Activated CD8-positive, alpha-beta memory T cell treated with anti-CD3 and anti-CD28 coated beads for 4 hours (primary cell): ENCODE results near the gene ZIC3.
"Not testable (repeated sequence)": the region's sequence is repeated elsewhere in the genome, so short reads cannot be mapped to it uniquely, and the experiment has no call there.

Experiments used
- DNase-seq, 2 donors: peaks; one replicate each; pipeline ENCODE4 v3.0.0-alpha.2; 2020; ENCODE audit warnings: low read depth in 2 of 2

Gene ZIC3

DNA sequence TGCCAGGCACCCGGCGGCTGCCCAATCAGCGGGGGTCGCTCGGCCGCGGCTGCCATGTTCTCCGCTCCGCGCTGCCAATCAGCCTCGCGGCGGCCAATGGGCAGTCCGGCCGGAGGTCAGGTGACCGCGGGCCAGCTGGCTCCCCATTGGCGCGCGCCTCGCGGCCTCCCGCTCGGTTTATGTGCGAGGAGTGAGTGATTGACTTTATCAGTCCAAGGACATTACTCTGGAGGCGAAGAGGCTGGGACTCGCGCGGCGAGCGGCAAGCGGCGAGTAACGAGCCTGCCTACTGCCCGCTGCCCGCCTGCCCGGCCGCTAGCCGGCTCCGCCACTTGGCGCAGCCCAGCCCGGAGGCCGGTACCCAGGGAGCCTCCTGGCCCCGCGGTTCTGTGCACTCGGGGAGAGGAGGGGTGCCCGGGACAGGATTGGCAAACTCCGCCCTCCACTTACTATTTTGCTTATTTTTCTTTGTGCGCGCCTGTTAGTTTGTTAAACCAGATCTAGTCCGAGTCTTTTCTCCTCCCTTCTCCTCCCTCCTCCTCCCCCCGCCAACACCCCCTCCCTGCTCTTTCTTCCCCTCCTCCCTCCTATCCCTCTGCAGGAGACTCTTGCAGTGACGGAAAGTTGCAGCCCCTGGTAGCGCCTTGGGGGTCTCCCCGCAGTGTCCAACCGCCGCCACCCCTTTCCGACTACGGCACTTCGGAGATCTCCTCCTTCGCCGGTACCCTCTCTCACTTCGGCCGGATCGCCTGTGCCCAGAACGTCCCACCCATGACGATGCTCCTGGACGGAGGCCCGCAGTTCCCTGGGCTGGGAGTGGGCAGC lies at the start of gene ZIC3:
Gene ZIC3, plus strand, starts transcription at position 207 of the 825 bp plus-strand sequence. Its CDS starts 565 bp downstream, at position 772.
- DNase-seq, result no peak

DNA sequence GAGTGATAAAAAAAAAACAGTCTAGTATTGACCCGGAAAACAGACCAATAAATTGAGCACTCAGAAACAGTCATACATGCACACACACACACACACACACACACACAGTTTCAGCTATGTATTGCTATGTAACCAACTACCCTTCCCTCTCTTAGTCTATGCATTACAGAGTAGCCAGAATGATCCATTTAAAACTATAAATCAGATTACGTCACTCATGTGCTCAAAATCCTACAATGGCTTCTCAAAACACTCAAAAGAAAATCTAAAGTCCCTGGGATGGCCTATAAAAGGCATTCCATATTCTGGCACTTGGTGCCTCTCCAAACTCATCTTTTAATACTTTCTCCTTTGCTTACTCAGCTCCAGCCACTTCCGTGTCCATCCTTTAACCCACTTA lies 46.5 kb upstream of the ZIC3 start:
- DNase-seq, result no peak

DNA sequence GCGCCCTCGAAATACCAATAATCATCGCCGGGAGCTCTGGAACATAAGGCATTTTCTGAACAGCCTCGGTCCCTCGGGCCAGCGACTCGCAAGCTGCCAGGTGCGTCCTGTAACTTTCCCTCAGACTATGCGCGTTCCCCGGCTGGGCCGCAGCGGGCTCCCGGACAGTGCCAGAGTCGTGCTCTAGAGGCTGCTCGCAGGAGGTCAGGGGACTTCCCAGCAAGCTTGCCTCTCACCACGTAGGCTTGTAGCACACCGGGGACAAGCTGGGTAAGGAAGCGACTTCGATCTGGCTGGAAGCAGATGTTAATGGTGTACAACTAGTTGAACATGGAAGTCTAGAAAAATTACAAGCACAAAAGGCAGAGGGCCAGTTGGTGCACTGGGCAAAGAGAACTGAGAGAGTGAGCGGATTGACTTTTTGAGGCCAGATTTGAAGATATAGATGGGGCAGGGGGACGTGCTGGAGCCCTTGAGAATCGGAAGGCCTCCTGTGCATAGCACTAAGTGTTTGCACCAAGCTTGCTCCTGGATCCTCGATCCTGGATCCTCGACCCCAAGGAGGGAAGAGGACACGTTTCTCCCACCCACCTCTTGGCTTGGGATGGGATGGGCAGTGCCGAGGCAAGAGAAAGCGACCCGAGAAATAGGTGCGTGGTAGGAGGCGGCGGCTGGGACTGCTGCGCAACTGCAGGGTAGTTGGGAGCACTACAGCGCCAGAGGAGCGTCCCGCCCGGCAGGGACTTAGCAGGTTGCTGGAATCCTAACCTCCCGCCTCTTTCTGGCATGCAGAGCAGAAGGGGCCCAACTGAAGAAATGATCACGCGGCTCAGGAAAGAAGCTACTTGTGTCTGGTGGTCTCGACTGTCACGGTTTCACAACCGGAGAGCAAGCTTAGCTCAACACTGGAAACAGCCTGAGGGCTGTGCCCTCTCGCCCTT lies 19.9 kb upstream of the ZIC3 start:
- DNase-seq, result no peak

DNA sequence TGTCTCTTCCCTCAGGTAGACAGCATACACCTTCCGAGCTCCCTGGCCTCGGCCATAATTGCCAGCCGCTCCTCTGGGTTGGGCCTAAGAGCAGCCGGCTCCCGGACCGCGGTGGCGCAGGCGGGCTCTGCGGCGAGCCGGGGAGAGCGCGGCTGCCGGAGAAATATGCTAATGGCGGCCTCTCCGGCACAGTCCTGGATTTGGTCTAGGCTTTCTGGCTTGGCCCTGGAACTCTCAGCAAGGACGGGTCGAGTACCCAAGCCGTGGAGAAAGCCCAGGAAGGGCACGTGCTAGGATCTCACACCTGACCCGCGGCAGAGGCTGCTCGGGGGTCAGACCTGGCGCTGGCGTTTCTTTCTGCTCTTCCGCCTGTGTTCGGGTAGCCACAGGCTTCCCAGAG lies 18.6 kb upstream of the ZIC3 start:
- no peak for DNase-seq

DNA sequence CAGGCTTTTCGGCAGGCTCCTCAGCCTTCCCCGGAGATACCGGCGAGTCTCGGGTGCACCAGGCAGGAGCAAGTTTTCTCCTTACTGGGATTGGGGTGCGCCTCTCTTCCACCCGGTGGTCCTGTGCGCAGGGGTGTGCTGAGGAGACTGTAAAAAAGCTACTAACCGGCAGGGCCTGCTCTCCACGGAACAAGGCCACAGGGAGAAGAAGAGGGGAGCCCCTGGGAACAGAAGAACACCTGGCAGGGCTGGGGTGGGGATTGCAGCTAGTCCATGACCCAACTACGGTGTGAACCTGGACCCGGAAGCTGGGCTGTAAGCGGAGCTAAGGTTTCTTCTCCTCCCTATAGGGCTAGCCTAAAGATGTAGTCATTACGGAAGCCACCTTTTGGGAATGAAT lies 17.7 kb upstream of the ZIC3 start:
- no peak for DNase-seq

DNA sequence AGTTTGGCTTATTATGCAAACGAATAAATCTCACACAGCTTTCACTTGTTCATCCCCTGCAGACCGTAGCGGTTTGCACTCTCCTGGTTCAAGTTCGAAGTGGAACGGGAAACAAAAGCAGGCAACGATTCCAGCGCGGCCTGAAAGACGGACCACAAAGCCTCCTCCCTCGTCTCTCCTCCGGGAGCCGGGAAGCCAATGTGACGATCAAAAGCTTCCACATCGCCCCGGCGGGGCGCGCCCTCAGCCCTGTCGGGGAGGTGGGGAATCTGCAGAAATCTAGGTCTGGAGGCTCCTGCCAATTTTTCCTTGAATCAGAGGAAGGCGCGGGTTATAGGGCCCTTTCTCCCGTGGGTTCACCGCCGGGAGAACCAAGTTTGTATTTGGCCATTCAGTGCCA lies 16.9 kb upstream of the ZIC3 start:
- DNase-seq, result no peak

DNA sequence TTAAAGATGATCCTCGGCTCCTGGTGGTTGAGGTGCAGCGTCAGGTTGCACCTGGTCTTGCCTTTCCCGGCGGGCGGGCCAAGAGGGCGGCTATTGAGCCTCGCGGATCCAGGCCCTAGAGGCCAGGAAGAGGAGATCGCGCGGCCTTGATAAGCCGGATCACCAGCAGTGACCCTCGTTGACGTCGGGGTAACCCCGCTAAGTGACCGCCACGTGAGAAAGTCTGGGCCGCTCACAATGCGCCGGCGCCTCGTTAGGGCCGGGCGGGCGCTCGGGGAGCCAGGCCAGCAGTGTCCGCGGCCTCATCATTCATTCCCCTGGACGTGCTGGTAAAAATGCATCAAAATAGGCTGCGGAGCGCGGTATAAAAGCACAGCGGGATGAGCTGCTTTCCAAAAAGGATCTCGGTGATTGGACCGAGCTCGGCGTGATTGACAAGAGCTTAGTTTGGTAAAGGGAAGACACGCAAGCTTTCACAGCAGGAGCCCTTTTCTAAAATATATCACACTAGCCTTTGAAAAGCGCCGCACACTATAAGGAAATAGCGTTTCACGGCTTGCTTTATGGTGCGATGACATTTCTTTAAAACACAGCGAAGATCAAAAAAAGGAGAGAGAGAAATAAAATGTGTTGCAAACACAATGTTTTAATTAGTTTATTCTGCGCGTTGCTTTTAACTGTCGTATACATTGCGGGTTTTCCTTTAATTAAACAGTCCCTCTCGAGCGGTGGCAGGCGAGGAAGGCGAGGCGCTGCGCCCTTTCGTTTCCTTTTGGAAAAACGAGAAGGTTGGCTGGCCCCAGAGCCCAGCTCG lies 15.9 kb upstream of the ZIC3 start:
- no peak for DNase-seq

DNA sequence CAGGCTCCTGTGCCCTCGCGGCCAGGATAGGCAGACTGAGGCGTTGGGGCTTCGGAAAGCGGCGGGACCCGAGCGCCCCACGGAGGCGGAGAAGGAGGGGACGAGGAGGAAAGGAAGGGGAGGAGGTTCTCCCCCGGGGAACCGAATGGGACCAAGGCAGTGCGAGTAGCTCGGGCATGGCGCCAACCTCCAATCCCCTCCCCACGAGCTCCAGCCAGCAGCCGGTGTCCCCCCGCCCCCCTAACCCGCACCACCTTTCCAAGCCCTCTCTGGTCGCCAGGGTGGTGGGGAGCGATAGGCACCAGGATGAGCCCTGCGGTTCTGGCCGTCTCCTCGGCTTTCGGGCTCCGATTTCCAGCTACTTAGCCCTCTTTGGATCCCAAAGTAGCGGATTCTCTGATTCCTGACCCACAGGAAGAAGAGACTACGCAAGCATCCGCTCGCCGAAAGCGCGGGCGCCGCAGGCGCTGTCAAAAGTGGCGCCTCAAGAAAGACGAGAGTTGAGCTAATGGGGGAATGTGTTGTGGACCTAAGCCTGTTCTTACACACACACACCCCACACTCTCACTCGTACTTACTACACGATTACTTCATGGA lies 15.2 kb upstream of the ZIC3 start:
- DNase-seq, result no peak

DNA sequence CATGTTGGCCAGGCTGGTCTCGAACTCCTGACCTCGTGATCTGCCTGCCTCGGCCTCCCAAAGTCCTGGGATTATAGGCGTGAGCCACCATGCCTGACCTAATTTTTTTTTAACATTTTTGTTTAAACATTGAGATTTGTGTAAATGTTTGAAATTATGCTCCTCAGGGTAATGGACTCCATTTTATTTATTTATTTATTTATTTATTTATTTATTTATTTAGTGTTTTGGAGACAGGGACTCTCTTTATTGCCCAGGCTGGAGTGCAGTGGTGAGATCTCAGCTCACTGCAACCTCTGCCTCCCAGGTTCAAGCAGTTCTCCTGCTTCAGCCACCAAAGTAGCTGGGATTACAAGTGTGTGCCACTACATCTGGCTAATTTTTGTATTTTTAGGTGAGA lies 13.8 kb upstream of the ZIC3 start:
- DNase-seq, result not testable (repeated sequence)

DNA sequence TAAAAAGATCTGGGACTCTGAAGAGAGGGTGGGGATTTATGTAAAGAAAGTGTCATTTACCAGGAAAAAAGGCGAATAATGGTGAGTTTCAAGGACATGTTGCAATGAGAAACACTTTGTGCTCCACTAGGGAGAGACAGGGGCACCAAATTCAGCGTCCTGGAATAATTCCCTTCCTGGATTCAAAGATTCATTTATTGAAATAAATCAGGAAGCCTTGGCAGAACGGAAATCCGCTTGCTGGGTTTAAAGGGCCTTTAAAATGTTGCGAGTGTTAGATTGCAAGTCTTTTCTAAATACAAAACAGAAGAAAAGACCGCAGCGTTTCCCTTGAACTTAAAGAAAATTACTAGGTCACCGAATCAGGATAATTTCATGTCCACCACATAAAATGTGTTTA lies 3.8 kb upstream of the ZIC3 start:
- DNase-seq, result no peak

DNA sequence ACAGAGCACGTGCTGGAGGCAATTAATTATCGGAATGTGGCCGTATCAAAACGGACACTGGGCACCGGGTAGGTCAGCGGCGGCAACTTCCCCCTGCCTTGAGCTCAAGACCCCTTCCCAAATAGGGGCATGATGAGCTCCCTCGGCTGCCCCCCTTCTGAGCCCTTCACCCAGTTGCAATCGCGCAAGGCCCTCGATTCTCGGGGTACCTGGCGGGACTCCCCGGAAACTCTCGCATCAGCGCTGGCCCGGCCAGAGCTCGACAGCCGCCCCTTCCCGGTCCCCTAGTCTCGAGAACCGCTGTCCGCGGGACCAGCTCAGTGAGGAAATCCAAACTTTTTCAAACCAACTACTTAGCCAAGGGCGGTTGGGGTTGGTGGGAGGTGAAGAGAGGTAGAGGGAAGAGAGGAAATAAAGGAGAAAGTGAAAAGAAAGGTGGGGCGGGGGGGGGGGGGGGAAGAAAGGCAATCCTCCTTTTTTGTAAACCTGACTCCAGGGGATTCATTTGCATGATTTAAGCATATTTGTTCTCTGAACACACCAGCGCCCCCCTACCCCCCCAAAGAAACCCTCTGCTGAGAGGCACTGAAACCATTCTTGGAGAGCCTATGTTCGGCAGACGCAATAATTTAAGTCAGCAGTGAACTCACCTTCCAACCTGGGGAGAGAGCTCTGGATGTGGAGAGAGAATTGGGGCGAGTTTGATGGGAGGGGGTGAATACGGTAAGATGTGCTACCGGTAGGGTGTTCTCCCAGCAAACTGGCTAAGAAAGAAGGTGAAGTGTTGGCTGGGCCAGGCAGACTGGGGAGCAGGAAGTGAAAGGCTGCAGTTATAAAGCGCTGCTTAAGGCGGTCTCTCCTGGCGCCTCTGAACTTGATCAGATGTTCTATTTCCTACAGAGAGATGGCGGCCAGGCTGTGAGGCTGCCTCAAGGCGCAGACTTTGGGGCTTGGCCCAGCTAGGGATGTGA lies 2.0 kb upstream of the ZIC3 start:
- DNase-seq, result no peak

DNA sequence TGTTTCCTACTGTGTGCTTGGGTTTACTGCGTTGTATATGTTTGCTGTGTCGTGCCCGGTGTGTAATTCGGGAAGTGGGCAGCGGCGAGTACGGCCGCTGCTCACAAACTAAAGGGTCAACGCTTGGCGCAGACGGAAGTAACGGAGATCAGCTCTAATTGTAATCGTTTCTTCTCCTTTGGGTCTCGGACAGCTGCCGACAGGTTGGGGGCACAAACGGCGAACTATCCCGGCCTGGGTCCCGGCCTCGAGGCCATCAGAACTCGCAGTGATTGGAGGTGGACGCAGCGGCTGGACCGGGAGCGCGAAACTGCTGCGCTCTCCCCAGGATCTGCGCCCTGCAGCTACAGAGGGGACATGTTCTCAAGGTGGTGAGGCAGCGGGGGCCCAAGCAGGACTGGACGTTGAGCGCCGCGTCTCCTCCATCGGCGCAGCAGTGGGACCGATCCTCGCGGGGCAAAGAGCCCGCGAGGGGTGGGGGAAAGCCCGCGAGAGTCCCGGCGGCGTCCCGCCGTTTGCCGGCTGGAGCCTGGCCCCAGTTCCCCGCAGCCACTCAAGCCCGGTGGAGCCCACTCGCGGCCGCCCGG lies 516 bp upstream of the ZIC3 start:
- no peak for DNase-seq

DNA sequence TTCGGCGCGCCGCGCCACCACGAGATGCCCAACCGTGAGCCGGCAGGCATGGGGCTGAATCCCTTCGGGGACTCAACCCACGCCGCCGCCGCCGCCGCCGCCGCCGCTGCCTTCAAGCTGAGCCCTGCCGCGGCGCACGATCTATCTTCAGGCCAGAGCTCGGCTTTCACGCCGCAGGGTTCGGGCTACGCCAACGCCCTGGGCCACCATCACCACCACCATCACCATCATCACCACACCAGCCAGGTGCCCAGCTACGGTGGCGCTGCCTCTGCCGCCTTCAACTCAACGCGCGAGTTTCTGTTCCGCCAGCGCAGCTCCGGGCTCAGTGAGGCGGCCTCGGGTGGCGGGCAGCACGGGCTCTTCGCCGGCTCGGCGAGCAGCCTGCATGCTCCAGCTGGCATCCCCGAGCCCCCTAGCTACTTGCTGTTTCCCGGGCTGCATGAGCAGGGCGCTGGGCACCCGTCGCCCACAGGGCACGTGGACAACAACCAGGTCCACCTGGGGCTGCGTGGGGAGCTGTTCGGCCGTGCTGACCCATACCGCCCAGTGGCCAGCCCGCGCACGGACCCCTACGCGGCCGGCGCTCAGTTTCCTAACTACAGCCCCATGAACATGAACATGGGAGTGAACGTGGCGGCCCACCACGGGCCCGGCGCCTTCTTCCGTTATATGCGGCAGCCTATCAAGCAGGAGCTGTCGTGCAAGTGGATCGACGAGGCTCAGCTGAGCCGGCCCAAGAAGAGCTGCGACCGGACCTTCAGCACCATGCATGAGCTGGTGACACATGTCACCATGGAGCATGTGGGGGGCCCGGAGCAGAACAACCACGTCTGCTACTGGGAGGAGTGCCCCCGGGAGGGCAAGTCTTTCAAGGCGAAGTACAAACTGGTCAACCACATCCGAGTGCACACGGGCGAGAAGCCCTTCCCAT lies 1.1 kb downstream of the ZIC3 start:
- DNase-seq, result no peak

DNA sequence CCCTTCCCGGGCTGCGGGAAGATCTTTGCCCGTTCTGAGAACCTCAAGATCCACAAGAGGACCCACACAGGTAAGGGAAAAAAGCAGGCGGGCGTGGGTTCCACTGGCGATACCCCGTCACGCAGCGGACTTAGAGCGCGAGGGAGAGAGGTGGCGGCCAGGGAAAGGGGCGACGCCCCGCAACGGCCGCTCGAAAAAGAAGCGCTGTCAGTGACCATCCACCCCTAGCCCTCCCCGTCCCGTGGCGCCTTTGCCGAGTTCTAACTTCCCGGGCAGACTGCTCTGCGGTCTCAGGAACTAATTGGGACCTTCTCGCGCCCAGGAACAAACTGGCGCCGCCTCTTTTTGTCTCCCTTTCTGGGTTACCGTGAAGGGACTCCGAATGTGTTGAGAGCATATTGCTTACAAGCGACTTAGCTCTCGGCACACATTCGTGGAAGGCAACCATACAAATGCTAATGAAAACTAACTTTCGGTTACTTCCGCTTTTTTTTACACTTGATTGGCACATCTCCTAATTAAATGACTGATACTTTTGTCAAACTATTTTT lies 1.8 kb downstream of the ZIC3 start:
- no peak for DNase-seq

DNA sequence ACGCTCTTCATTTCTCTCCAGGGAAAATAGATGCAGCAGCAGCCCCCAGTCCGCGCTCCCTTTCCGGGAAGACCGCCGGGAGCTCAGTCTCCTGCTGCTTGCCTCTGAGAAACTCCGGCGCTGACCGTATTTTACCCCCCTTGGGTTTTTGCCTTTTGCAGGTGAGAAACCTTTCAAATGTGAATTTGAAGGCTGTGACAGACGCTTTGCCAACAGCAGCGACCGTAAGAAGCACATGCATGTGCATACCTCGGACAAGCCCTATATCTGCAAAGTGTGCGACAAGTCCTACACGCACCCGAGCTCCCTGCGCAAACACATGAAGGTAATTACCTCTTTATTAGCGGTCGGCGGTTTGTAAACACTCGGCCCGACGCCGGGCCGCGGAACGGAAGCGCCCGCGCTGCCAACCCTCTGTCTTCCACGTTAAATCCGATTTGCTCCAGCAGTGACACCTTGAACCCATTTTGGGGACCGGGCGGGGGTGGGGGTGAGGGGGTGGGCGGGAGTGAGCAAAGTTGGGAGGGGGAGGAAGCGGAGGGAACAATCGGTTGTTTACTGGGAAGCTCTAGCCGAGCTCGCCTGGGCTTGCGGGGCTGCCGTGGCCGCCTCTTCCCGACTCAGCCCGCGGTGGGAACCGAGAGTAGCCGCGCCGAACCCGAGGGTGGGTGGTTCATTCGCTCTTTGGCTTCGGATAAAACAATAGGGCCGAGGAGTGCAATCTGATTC lies 3.0 kb downstream of the ZIC3 start:
- DNase-seq, result no peak

DNA sequence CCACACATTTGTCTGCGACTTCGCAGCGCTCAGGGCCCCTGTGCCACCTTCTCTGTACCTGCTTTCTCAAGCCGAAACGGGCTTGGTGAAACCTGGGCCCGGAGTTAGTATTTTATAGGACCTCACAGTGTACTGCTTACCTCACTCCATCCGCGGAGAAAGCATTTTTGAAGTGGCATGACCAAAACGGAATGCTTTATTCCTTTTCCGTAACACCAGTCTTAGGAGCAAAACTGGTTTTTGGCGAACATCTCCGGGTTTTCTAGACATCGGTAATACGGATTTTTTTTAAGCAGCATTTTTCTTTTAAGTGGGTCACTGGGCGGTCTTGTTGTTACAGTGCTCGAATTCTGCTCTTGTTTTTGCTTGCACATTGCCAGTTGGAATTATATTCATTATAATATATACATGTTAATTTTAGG lies 3.6 kb downstream of the ZIC3 start:
- no peak for DNase-seq

DNA sequence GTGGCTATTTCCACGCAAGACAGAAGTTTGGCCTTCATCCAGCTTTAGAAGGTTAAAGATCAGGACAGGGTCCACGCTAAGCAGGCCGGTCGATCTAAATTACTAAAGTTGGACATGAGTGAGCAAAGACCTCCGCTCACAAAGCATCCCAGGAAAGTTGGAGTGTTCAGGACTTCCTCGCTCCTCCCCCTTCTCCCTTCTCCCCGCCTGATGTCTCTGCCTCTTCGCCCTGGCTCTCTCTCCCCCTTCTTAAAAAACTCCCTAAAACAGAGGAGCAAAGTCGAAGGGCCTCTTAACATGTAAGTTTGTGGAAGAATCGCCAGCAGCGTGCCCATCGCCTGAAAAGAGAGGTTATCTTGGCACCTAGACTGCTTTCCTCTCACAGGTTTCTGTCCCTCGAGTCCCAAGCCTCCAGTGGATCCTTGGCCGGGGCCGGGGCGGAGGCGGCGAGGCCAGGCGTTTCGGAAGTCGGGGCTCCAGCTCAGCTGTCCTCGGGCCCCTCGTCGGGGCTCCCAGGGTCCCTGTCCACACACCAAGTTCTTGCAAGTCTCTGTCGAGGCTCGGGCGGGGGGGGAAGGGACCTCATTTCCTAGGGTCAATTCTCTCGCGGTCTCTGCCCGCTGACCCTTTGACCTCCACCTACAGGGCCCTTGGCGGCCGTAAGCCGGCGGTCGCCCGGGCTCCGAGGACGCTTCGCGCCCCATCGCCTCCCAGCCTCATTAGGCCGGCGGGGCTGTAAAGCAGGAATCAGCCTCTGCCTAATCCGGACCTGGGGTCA lies 7.6 kb downstream of the ZIC3 start:
- DNase-seq, result no peak
